DOHH2 (cell line): ENCODE results near the gene DDR1.

ENCODE experiments used
- CTCF ChIP-seq: fragments of 200-600 bp; sonication (generic); IDR thresholded peaks from one replicate; pipeline ENCODE4 v1.5.1; 2014; ENCODE audit warnings: antibody characterized with exemption, mild to moderate bottlenecking, low read depth, low read length; ENCODE audit not compliant: poor library complexity, severe bottlenecking
- EZH2phosphoT487 ChIP-seq: fragments of 200-600 bp; sonication (generic); IDR thresholded peaks from 2 replicates; pipeline ENCODE4 v1.6.1; 2017; ENCODE audit warnings: borderline replicate concordance, mild to moderate bottlenecking, antibody characterized with exemption, low read length, moderate library complexity, mixed read lengths

- TF ChIP-seq CTCF (no peak), EZH2phosphoT487 (no peak)
These were observed 42.4 kb upstream of the DDR1 start for GRCh38 chr6:30841644-30842504.
